Trophoblast cell (in vitro differentiated cells and primary cell): Measurements from ENCODE around the gene BTG1.

Source experiments
- DNase-seq, 2 donors: peaks; one replicate each; pipeline ENCODE4 v3.0.0-alpha.2; 2016
- H2AFZ ChIP-seq: 2 replicates; pipeline ENCODE4 v1.6.1; 2013; ENCODE audit warnings: low read length, moderate library complexity, mild to moderate bottlenecking; ENCODE audit not compliant: insufficient read depth, poor library complexity
- H2AK5ac ChIP-seq: 2 replicates; pipeline ENCODE4 v1.6.1; 2013; ENCODE audit warnings: mild to moderate bottlenecking, low read length
- H2BK120ac ChIP-seq: 2 replicates; pipeline ENCODE4 v1.6.1; 2013; ENCODE audit warnings: low read length, mild to moderate bottlenecking, moderate library complexity; ENCODE audit not compliant: insufficient read depth, poor library complexity
- H2BK12ac ChIP-seq: 2 replicates; pipeline ENCODE4 v1.6.1; 2013; ENCODE audit warnings: mild to moderate bottlenecking, low read length, moderate library complexity
- H2BK5ac ChIP-seq: 2 replicates; pipeline ENCODE4 v1.6.1; 2013; ENCODE audit warnings: low read length, low read depth, moderate library complexity, mild to moderate bottlenecking; ENCODE audit not compliant: poor library complexity
- H3K14ac ChIP-seq: 2 replicates; pipeline ENCODE4 v1.6.1; 2013; ENCODE audit warnings: mild to moderate bottlenecking, low read length
- H3K18ac ChIP-seq: 2 replicates; pipeline ENCODE4 v1.6.1; 2013; ENCODE audit warnings: mild to moderate bottlenecking, low read length
- H3K23ac ChIP-seq: 2 replicates; pipeline ENCODE4 v1.6.1; 2013; ENCODE audit warnings: low read length
- H3K27ac ChIP-seq: 2 replicates; pipeline ENCODE4 v1.5.1; 2013; ENCODE audit warnings: low read depth, mild to moderate bottlenecking, inconsistent platforms, low read length, moderate library complexity
- H3K27me3 ChIP-seq: 2 replicates; pipeline ENCODE4 v1.6.1; 2013; ENCODE audit warnings: inconsistent platforms, mild to moderate bottlenecking, low read length, moderate library complexity; ENCODE audit not compliant: insufficient read depth
- H3K36me3 ChIP-seq, 2 experiments: 1 replicate in 1 of 2; 2 replicates in 1 of 2; pipeline ENCODE4 v1.6.1; 2013; ENCODE audit warnings: low read length in 2 of 2, mild to moderate bottlenecking in 2 of 2, moderate library complexity in 1 of 2; ENCODE audit not compliant: insufficient read depth in 2 of 2, control insufficient read depth in 1 of 2
- H3K4ac ChIP-seq: 2 replicates; pipeline ENCODE4 v1.6.1; 2013; ENCODE audit warnings: low read depth, mild to moderate bottlenecking, low read length, moderate library complexity
- H3K4me1 ChIP-seq, 2 experiments: 1 replicate in 1 of 2; 2 replicates in 1 of 2; pipeline ENCODE4 v1.6.1; 2013; ENCODE audit warnings: low read length in 2 of 2, mild to moderate bottlenecking in 2 of 2, moderate library complexity in 1 of 2; ENCODE audit not compliant: insufficient read depth in 2 of 2, control insufficient read depth in 1 of 2
- H3K4me2 ChIP-seq: 2 replicates; pipeline ENCODE4 v1.6.1; 2013; ENCODE audit warnings: inconsistent platforms, mild to moderate bottlenecking, low read length, moderate library complexity
- H3K4me3 ChIP-seq: 2 replicates; pipeline ENCODE4 v1.5.1; 2013; ENCODE audit warnings: mild to moderate bottlenecking, low read depth, low read length, inconsistent platforms
- H3K79me1 ChIP-seq: one replicate; pipeline ENCODE4 v1.6.1; 2013; ENCODE audit warnings: low read length
- H3K79me2 ChIP-seq: 2 replicates; pipeline ENCODE4 v1.6.1; 2013; ENCODE audit warnings: low read length, mild to moderate bottlenecking; ENCODE audit not compliant: control insufficient read depth, insufficient read depth, poor library complexity
- H3K9ac ChIP-seq: 2 replicates; pipeline ENCODE4 v1.6.1; 2013; ENCODE audit warnings: mild to moderate bottlenecking, low read length
- H3K9me3 ChIP-seq: 2 replicates; pipeline ENCODE4 v1.6.1; 2013; ENCODE audit warnings: low read depth, mild to moderate bottlenecking, control low read depth, inconsistent platforms, low read length; ENCODE audit not compliant: insufficient read depth
- H4K12ac ChIP-seq: 2 replicates; pipeline ENCODE4 v1.6.1; 2013; ENCODE audit warnings: low read depth, mild to moderate bottlenecking, low read length, moderate library complexity
- H4K8ac ChIP-seq: 2 replicates; pipeline ENCODE4 v1.6.1; 2013; ENCODE audit warnings: low read depth, mild to moderate bottlenecking, low read length, moderate library complexity
- H4K91ac ChIP-seq: one replicate; pipeline ENCODE4 v1.6.1; 2013; ENCODE audit warnings: low read depth, mild to moderate bottlenecking, low read length, moderate library complexity
- WGBS: extraction: QIAGEN DNeasy Blood & Tissue Kit; methylation state at CpG from one replicate; pipeline ENCODE4 v1.1.7; 2013; ENCODE audit warnings: missing lambda C conversion rate; ENCODE audit not compliant: insufficient read length, insufficient coverage; ENCODE audit errors: extremely low coverage; 5-methylcytosine and 5-hydroxymethylcytosine counted together

Gene BTG1

DNA sequence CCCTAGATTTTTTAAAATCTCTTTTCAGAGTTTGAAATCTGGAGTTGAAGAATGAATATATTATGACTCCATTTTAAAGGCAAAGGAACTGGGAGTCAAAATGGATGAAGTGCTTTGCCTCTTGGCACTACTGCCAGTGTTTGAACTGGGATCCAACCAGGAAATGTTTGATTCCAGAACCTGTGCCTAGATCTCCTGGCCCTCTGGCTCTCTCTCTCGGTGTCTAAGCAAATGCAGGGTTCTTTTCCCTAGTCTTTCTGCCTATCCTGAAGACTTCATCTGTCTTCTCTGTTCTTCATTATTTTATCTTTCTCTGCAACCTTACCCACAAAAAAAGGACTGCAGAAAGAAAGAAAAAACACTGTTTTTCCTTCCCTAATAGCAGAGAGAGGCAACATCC, 17.0 kb downstream of the BTG1 start:
- H3K14ac ChIP-seq = no peak overlapping the region
- no peak overlapping the region for H2AK5ac ChIP-seq
- no peak overlapping the region for H2AFZ ChIP-seq
- H3K4ac ChIP-seq = no peak overlapping the region
- no peak overlapping the region for H3K4me3 ChIP-seq
- H4K12ac ChIP-seq = no peak overlapping the region
- no peak overlapping the region for H3K18ac ChIP-seq
- no peak overlapping the region for H2BK120ac ChIP-seq
- H3K9me3 ChIP-seq = no peaks in the 10 kb centered on the region
- H3K27ac ChIP-seq = no peak overlapping the region
- WGBS = no CpG with 5 or more reads among the region's 1 CpG
- H3K9ac ChIP-seq = no peak overlapping the region
- no peak overlapping the region for H4K8ac ChIP-seq
- H2BK12ac ChIP-seq = no peak overlapping the region
- no peak overlapping the region for H2BK5ac ChIP-seq
- H3K36me3 ChIP-seq = no peaks in the 10 kb centered on the region
- H3K79me2 ChIP-seq = no peaks in the 10 kb centered on the region
- no peak overlapping the region for H4K91ac ChIP-seq
- no peaks in the 10 kb centered on the region for H3K27me3 ChIP-seq
- no peak for DNase-seq
- H3K4me1 ChIP-seq = peaks cover 0 to 1% of the 10 kb centered on the region in 2 experiments
- H3K79me1 ChIP-seq = no peaks in the 10 kb centered on the region
- H3K4me2 ChIP-seq = no peak overlapping the region
- H3K23ac ChIP-seq = no peak overlapping the region

- WGBS = 100% methylated on average over 3 of the region's 6 CpGs
Observed at GRCh38 chr12:92124689-92125029, 21.0 kb downstream of the BTG1 start.

DNA sequence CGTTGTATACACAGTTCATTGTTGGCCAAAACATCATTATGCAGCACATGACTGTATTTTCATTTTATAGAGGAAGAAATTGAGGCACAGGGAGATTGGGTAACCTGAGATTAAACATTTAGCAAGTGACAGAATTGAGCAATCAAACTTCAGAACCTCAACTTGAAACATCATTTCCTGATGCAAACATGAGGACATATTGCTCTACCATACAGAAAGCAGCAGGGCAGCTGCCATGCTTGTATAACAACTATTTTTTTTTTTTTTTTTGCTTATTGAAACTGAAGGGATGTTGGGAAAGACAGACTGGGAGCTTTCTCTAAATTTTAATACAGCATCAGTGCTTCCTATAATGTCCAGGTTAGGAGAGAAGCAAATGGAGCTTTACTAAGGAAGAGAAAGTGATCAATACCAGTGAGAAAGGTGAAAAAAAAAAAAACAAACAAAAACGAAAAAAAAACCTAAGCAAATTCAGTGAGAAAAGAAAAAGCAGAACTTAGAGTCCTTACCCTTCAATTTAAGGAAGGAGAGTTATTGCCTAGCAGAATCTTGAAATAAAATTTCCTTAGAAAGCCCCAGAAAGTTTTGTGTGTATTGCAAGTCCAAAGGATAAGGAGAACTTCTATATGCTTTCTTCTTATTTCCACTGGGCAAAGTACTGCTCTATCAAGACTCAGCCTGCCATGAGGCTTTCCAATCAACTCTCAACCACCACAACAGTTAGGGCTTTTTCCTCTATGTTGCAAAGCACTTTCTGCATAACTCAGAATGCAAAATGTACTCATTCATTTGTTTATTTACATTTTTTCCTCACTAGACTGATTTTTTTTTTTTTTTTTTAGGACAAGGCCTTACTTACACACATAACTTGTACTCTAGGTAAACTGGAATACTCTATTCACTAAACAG, 21.6 kb downstream of the BTG1 start:
- no CpG with 5 or more reads among the region's 2 CpGs for WGBS
- Histone ChIP-seq H3K4me1 (no peaks in the 10 kb centered on the region), H3K27ac (no peak overlapping the region), H4K91ac (no peak overlapping the region), H3K23ac (no peak overlapping the region), H2BK5ac (no peak overlapping the region), H3K79me1 (no peaks in the 10 kb centered on the region), H2AK5ac (no peak overlapping the region), H3K9ac (no peak overlapping the region), H3K79me2 (no peaks in the 10 kb centered on the region), H4K12ac (no peak overlapping the region), H2AFZ (no peak overlapping the region), H3K4me2 (no peak overlapping the region), H3K36me3 (no peaks in the 10 kb centered on the region), H3K27me3 (no peaks in the 10 kb centered on the region), H2BK120ac (no peak overlapping the region), H2BK12ac (no peak overlapping the region), H3K4me3 (no peak overlapping the region), H3K9me3 (no peaks in the 10 kb centered on the region), H3K14ac (no peak overlapping the region), H3K4ac (no peak overlapping the region), H3K18ac (no peak overlapping the region), H4K8ac (no peak overlapping the region)
- no peak for DNase-seq

More at GRCh38 chr12:92124689-92125029, 21.0 kb downstream of the BTG1 start:
- Histone ChIP-seq H3K9ac (no peak overlapping the region), H2AK5ac (no peak overlapping the region), H2BK120ac (no peak overlapping the region), H3K79me1 (no peaks in the 10 kb centered on the region), H2BK5ac (no peak overlapping the region), H3K4me2 (no peak overlapping the region), H3K4me1 (no peaks in the 10 kb centered on the region), H2BK12ac (no peak overlapping the region), H2AFZ (no peak overlapping the region), H3K27me3 (no peaks in the 10 kb centered on the region), H3K14ac (no peak overlapping the region), H3K9me3 (no peaks in the 10 kb centered on the region), H3K79me2 (no peaks in the 10 kb centered on the region), H3K4ac (no peak overlapping the region), H3K4me3 (no peak overlapping the region), H3K18ac (no peak overlapping the region), H4K91ac (no peak overlapping the region), H3K27ac (no peak overlapping the region), H4K8ac (no peak overlapping the region), H3K23ac (no peak overlapping the region), H4K12ac (no peak overlapping the region), H3K36me3 (no peaks in the 10 kb centered on the region)
- DNase-seq = no peak

- H3K4me3 ChIP-seq = no peak overlapping the region
- no peaks in the 10 kb centered on the region for H3K9me3 ChIP-seq
Observed at GRCh38 chr12:92122941-92123779, 22.5 kb downstream of the BTG1 start.

More at GRCh38 chr12:92122941-92123779, 22.5 kb downstream of the BTG1 start:
- no peak overlapping the region for H2BK120ac ChIP-seq
- no peaks in the 10 kb centered on the region for H3K27me3 ChIP-seq
- no peak overlapping the region for H3K4me2 ChIP-seq
- no peaks in the 10 kb centered on the region for H3K79me1 ChIP-seq
- no peak overlapping the region for H3K18ac ChIP-seq
- H4K12ac ChIP-seq = no peak overlapping the region
- no peak overlapping the region for H4K91ac ChIP-seq
- no peak for DNase-seq
- no peak overlapping the region for H3K4ac ChIP-seq
- no CpG with 5 or more reads among the region's 4 CpGs for WGBS
- H4K8ac ChIP-seq = no peak overlapping the region
- no peak overlapping the region for H3K23ac ChIP-seq
- H3K4me1 ChIP-seq = no peaks in the 10 kb centered on the region
- no peak overlapping the region for H2AK5ac ChIP-seq
- H2BK5ac ChIP-seq = no peak overlapping the region
- H3K9ac ChIP-seq = no peak overlapping the region
- no peak overlapping the region for H2AFZ ChIP-seq
- H3K14ac ChIP-seq = no peak overlapping the region
- H3K27ac ChIP-seq = no peak overlapping the region
- no peak overlapping the region for H2BK12ac ChIP-seq
- H3K36me3 ChIP-seq = no peaks in the 10 kb centered on the region
- H3K79me2 ChIP-seq = no peaks in the 10 kb centered on the region
